HepG2 (cell line): Measurements from ENCODE around the gene PCGF3. TPM values are rescaled to one million over a fixed set of nuclear protein-coding genes. Genes with fewer than 3 reads are reported as not detected.

Source experiments
- ASH2L ChIP-seq: fragments of 300-600, 200-600 bp; sonication (generic); IDR thresholded peaks from 2 replicates; pipeline ENCODE4 v1.7.0; 2017; ENCODE audit warnings: low read depth, mild to moderate bottlenecking, moderate library complexity, mixed read lengths, low read length; ENCODE audit not compliant: insufficient read length
- ETV6 ChIP-seq: sonication (generic); formaldehyde crosslinking; conservative IDR thresholded peaks from 2 replicates; pipeline ENCODE4 v1.4.0; 2020; ENCODE audit warnings: missing genetic modification reagents
- HNF4G ChIP-seq, 2 experiments: sonication (generic) in 1 of 2; formaldehyde crosslinking in 1 of 2; IDR thresholded peaks; 2 replicates each; pipeline versions ENCODE4 v1.4.0 to v1.6.1; 2011 to 2020; ENCODE audit warnings: borderline replicate concordance in 2 of 2, low read depth in 2 of 2, mild to moderate bottlenecking in 2 of 2, low read length in 1 of 2, missing genetic modification reagents in 1 of 2, moderate library complexity in 1 of 2
- HNRNPH1 ChIP-seq: fragments of 200-400 bp; formaldehyde crosslinking; optimal IDR thresholded peaks from 2 replicates; pipeline ENCODE3; 2017; ENCODE audit warnings: mild to moderate bottlenecking, low read depth, low read length
- MXD4 ChIP-seq: IDR thresholded peaks from 2 replicates; pipeline ENCODE4 v1.6.1; 2016; ENCODE audit warnings: mild to moderate bottlenecking, missing biosample characterization, missing genetic modification reagents
- NCOA2 ChIP-seq: sonication (generic); formaldehyde crosslinking; IDR thresholded peaks from 2 replicates; pipeline ENCODE4 v1.8.0; 2022; ENCODE audit warnings: inconsistent platforms
- PCBP1 ChIP-seq: fragments of 200-400 bp; formaldehyde crosslinking; IDR thresholded peaks from 2 replicates; pipeline ENCODE4 v1.6.1; 2017; ENCODE audit warnings: mild to moderate bottlenecking, low read depth, low read length, borderline replicate concordance
- PHF8 ChIP-seq: sonication (generic); formaldehyde crosslinking; IDR thresholded peaks from 2 replicates; pipeline ENCODE4 v1.5.0; 2020; ENCODE audit warnings: missing genetic modification reagents
- POLR2AphosphoS5 ChIP-seq: IDR thresholded peaks from 2 replicates; pipeline ENCODE4 v1.6.1; 2012; ENCODE audit warnings: low read depth, low read length
- POLR2G ChIP-seq: fragments of 200-400 bp; formaldehyde crosslinking; IDR thresholded peaks from 2 replicates; pipeline ENCODE4 v1.6.1; 2018; ENCODE audit warnings: mild to moderate bottlenecking, low read depth, low read length, moderate library complexity
- RAD21 ChIP-seq: fragments of 450-650 bp; formaldehyde crosslinking; IDR thresholded peaks from 2 replicates; pipeline ENCODE4 v1.5.0; 2020; ENCODE audit warnings: mild to moderate bottlenecking
- SRY ChIP-seq: sonication (generic); formaldehyde crosslinking; IDR thresholded peaks from 2 replicates; pipeline ENCODE4 v1.8.0; 2022; ENCODE audit warnings: mild to moderate bottlenecking, missing genetic modification reagents
- TFDP1 ChIP-seq: IDR thresholded peaks from 2 replicates; pipeline ENCODE4 v1.6.1; 2016; ENCODE audit warnings: missing compliant biosample characterization, missing genetic modification reagents, borderline replicate concordance
- TRAFD1 ChIP-seq: sonication (generic); formaldehyde crosslinking; IDR thresholded peaks from 2 replicates; pipeline ENCODE4 v1.5.1; 2020; ENCODE audit warnings: missing genetic modification reagents, mild to moderate bottlenecking, borderline replicate concordance
- UBTF ChIP-seq: sonication (generic); formaldehyde crosslinking; IDR thresholded peaks from 2 replicates; pipeline ENCODE4 v1.4.0; 2020; ENCODE audit warnings: mild to moderate bottlenecking, missing genetic modification reagents
- XBP1 ChIP-seq: sonication (generic); formaldehyde crosslinking; IDR thresholded peaks from 2 replicates; pipeline ENCODE4 v1.5.0; 2020; ENCODE audit warnings: missing genetic modification reagents
- ZNF12 ChIP-seq: sonication (generic); formaldehyde crosslinking; IDR thresholded peaks from 2 replicates; pipeline ENCODE4 v1.5.0; 2020; ENCODE audit warnings: missing genetic modification reagents
- ZNF234 ChIP-seq: sonication (generic); formaldehyde crosslinking; conservative IDR thresholded peaks from 2 replicates; pipeline ENCODE4 v1.5.1; 2020; ENCODE audit warnings: mild to moderate bottlenecking, missing genetic modification reagents
- ZNF383 ChIP-seq: sonication (generic); formaldehyde crosslinking; IDR thresholded peaks from 2 replicates; pipeline ENCODE4 v1.4.0; 2020; ENCODE audit warnings: missing genetic modification reagents, mild to moderate bottlenecking, borderline replicate concordance
- ZNF670 ChIP-seq: sonication (generic); formaldehyde crosslinking; IDR thresholded peaks from 2 replicates; pipeline ENCODE4 v1.8.0; 2022; ENCODE audit warnings: mild to moderate bottlenecking, missing genetic modification reagents, borderline replicate concordance
- ZNF672 ChIP-seq: sonication (generic); formaldehyde crosslinking; IDR thresholded peaks from 2 replicates; pipeline ENCODE4 v1.8.1; 2022; ENCODE audit warnings: missing genetic modification reagents
- ZNF740 ChIP-seq: sonication (generic); formaldehyde crosslinking; IDR thresholded peaks from 2 replicates; pipeline ENCODE4 v1.4.0; 2020; ENCODE audit warnings: missing genetic modification reagents
- ZNF788 ChIP-seq: sonication (generic); formaldehyde crosslinking; IDR thresholded peaks from 2 replicates; pipeline ENCODE4 v1.5.0; 2020; ENCODE audit warnings: mild to moderate bottlenecking, missing genetic modification reagents, borderline replicate concordance
- ZNF792 ChIP-seq: IDR thresholded peaks from 2 replicates; pipeline ENCODE4 v1.6.1; 2016
- ZNF879 ChIP-seq: sonication (generic); formaldehyde crosslinking; IDR thresholded peaks from 2 replicates; pipeline ENCODE4 v1.8.1; 2023; ENCODE audit warnings: missing genetic modification reagents
- polyA plus RNA-seq, 8 experiments: library from polyadenylated mRNA; depleted of rRNA in 3 of 8; stranded (reverse) in 7 of 8; unstranded in 1 of 8; fragments of >200 nt; fragmentation: Illumina TruSeq in 4 of 8; extraction: Trizol in 4 of 8; gene quantifications; 2 replicates each; pipeline versions ENCODE4 v1.2.1 to v1.2.3, GENCODE V29; 2011 to 2016; ENCODE audit warnings: low read depth in 4 of 8, missing spikeins in 1 of 8, mixed read lengths in 1 of 8; ENCODE audit not compliant: insufficient read depth in 1 of 8
- total RNA-seq, 5 experiments: library from RNA; depleted of rRNA; stranded (reverse); fragments of >200 nt; fragmentation: Illumina TruSeq; extraction: Trizol; gene quantifications; 2 replicates each; pipeline ENCODE4 v1.2.3, GENCODE V29; 2016; ENCODE audit warnings: low read depth in 1 of 5

Gene PCGF3
- total and polyA plus RNA-seq, 2 of the 13 experiments (the other 11 are each of a cell fraction or from before 2014, with no cell fraction given) = 28.6 to 66.2 TPM

- no peak for TF ChIP-seq TRAFD1 (CRISPR knock-in tag)
- TF ChIP-seq SRY (CRISPR knock-in tag) = peak; percentile 61; the same call in 1 of the 2 replicates
- peak; percentile 59 for TF ChIP-seq ASH2L
- no peak for TF ChIP-seq HNRNPH1
- no peak for TF ChIP-seq ZNF12 (CRISPR knock-in tag)
- peak; percentile 32; the same call in 1 of the 2 replicates for TF ChIP-seq ZNF788 (CRISPR knock-in tag)
- TF ChIP-seq PHF8 (CRISPR knock-in tag) = peak; percentile 60
- 0 out of 2 replicates have a peak, but pooled peaks have one; percentile 53 for TF ChIP-seq PCBP1
- TF ChIP-seq ZNF234 = no peak
- 0 out of 2 replicates have a peak, but pooled peaks have one; percentile 34 for TF ChIP-seq MXD4 (CRISPR knock-in tag)
- peak; percentile 70; the same call in 1 of the 2 replicates for TF ChIP-seq TFDP1
- TF ChIP-seq ZNF383 (CRISPR knock-in tag) = no peak
- peak; percentile 77; the same call in 1 of the 2 replicates for TF ChIP-seq UBTF (CRISPR knock-in tag)
- peak; percentile 63 for TF ChIP-seq POLR2AphosphoS5
- no peak for TF ChIP-seq ZNF672 (CRISPR knock-in tag)
- peak; percentile 70; the same call in 1 of the 2 replicates for TF ChIP-seq ZNF740
- peak; percentile 24; the same call in 1 of the 2 replicates for TF ChIP-seq HNF4G (IDR thresholded peaks at IDR 0.05; ENCODE audit: borderline replicate concordance, low read depth, low read length)
- TF ChIP-seq HNF4G (CRISPR knock-in tag; IDR thresholded peaks at IDR 0.05; ENCODE audit: borderline replicate concordance, low read depth) = peak; percentile 48; the same call in 1 of the 2 replicates
- no peak for TF ChIP-seq ZNF879 (CRISPR knock-in tag)
- TF ChIP-seq ZNF670 = peak; percentile 29; the same call in 1 of the 2 replicates
- TF ChIP-seq RAD21 (CRISPR knock-in tag) = peak; percentile 19; the same call in 1 of the 2 replicates
- TF ChIP-seq XBP1 = no peak
- TF ChIP-seq POLR2G = peak; percentile 77
- TF ChIP-seq NCOA2 (CRISPR knock-in tag) = no peak
- no peak for TF ChIP-seq ETV6
- peak; percentile 18; the same call in 1 of the 2 replicates for TF ChIP-seq ZNF792 (CRISPR knock-in tag)
Observed at GRCh38 chr4:705278-706082, at the start of gene PCGF3 (continued).
